ENCODE data around the gene PEX16.
A peak's percentile ranks its signal among the peaks of the same experiment; 100 is the strongest.

Gene PEX16

DNA sequence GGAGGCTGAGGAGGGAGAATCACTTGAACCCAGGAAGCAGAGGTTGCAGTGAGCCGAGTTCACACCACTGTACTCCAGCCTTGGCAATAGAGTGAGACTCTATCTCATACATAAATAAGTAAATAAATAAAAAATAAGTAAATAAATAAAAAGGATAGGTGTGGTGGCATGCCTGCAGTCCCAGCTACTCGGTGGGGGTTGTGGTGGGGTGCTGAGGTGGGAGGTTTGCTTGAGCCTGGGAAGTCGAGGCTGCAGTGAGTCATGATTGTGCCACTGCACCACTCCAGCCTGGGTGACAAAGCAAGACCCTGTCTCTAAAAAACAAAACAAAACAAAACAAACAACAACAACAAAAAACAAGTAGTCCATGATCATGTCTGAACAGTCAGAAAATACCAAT lies 7.9 kb upstream of the PEX16 start:
- DNase-seq (no peak), ATAC-seq (no peak)
- Mint-ChIP-seq H3K27ac (no peak overlapping the region), H3K4me3 (no peak overlapping the region), H3K27me3 (peaks cover 27% of the 10 kb centered on the region), H3K4me1 (peaks cover 53% of the 10 kb centered on the region), H3K9me3 (no peaks in the 10 kb centered on the region)

DNA sequence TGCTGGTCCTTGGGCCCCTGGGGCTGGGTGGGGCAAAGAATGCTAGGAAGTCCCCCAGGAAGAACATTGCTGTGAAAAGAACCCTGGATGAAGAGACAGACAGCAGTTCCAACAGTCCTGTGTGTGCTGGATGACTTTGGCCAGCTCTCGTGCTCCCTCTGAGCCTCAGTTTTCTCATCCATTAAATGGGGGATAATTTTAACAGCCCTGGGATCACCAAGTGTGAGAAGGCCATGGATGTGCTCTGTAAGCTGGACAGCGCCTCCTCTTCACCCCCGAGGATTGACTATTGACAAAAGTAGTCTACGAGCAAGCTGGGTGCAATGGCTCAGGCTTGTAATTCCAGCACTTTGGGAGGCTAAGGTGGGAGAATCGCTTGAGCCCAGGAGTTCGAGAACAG lies 7.2 kb upstream of the PEX16 start:
- H3K4me3 Mint-ChIP-seq, result no peak overlapping the region
- ATAC-seq (no peak), DNase-seq (no peak)
- peaks cover 49% of the 10 kb centered on the region for H3K4me1 Mint-ChIP-seq
- H3K27me3 Mint-ChIP-seq, result peaks cover 27% of the 10 kb centered on the region
- peak overlapping the region in 1 of 2 donors; percentile 69 for H3K27ac Mint-ChIP-seq
- no peaks in the 10 kb centered on the region for H3K9me3 Mint-ChIP-seq

DNA sequence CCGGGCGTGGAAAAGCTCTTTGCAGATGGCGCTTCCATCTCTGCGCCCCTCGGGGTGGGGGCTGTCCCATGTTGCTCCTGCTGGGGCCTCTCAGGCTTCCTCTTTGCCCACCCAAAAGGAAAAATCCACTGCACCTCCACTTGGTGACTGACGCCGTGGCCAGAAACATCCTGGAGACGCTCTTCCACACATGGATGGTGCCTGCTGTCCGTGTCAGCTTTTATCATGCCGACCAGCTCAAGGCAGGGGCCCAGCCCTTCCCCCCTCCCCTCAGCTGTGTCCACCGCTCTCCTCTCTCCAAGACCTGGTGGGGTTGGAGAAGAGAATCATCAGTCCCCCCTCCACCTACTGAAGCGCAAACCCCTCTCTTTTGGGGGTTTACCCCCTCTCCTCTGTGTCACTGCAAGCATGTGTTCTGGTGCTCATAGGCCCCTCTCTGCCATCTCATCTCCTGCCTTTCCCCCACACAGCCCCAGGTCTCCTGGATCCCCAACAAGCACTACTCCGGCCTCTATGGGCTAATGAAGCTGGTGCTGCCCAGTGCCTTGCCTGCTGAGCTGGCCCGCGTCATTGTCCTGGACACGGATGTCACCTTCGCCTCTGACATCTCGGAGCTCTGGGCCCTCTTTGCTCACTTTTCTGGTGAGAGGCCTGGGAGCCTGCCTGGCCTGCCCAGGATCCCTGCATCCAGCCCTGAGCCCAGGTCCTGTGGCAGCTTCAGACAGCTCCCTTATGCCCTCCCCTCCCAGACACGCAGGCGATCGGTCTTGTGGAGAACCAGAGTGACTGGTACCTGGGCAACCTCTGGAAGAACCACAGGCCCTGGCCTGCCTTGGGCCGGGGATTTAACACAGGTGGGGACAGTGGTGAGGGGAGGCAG lies 6.6 kb upstream of the PEX16 start:
- Mint-ChIP-seq H3K9me3 (no peaks in the 10 kb centered on the region), H3K4me3 (peak overlapping the region; percentile 3 to 45), H3K27me3 (peaks cover 27% of the 10 kb centered on the region), H3K4me1 (peaks cover 49% of the 10 kb centered on the region), H3K27ac (peak overlapping the region in 1 of 2 donors; percentile 69)
- no peak for ATAC-seq
- DNase-seq, result no peak

DNA sequence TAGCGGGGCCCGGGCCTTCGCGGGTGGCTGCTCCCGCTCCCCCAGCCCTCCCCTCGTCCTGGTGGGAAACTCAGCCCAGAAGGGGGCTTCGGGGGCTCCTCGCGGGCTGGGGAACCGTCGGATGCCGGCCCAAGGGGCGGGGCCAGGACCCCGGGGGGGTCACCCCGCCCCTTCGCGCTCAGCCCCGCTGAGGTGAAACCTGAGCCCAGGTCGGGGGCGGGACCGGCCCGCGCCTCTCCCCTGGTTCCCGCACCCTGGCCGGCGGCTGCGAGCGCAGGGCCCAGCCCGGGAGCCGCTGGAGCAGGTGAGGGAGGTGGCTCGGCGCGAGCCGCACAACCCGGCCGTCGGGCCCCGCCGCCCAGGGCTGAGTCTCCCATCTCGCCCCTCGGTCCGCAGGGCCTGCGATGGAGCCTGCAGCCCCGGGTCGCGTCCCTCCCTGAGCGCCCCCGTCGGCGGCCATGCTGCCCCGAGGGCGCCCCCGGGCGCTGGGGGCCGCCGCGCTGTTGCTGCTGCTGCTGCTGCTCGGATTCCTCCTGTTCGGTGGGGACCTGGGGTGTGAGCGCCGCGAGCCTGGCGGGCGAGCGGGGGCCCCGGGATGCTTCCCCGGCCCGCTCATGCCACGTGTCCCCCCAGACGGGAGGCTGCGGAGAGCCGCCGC lies 4.9 kb upstream of the PEX16 start, which contains the start of gene LARGE2:
LARGE2 (plus strand) TSS at position 232 of the 658 bp plus-strand sequence; CDS start at position 459, 227 bp downstream.
- Mint-ChIP-seq H3K4me3 (peak within 1 kb of the TSS; percentile 83 to 87), H3K27ac (peak within 1 kb of the TSS in 1 of 2 donors; percentile 71)
- peak; percentile 0 for ATAC-seq

DNA sequence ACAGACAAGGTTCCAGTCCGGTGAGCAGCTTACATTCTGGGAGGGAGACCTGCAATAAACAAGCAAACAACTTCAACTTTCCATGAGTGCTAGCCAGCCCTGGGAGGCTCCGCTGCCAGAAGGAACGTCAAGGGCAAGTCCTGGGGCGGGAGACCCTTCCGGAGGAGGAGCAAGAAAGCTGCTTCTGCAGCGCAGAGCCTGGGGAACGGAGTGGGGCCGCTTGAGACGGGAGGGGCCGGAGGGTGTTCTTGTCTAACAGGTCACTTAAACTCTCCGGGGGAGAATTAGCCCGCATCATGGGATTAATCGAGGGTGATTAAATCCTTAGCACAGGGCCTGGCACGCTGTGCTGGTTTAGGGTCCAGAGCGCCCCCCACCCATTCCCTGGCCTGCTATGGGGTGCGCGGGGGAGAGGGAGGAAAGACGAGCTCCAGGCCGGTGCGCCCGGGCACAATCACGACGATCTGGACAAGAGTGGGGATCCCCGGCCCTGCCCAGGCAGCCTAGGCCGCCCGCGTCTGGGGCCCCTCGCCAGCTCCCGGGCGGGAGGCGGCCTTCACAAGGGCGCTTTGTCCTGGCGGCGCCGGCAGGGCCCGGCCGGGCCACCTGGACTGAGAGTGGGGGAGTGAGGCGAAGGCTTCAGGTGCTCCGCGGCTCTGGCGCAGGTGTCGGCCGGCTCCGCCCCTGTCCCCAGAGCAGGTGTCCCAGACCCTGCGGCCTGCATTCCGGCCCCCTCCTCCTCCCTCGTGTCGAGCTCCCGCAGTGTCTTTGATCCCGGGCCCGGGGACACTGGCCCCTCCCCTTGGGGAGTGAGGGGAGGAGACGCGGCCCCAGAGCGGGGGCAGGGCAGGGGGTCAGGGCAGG lies 4.1 kb upstream of the PEX16 start:
- Mint-ChIP-seq H3K4me1 (peaks cover 46% of the 10 kb centered on the region), H3K27me3 (peaks cover 27% of the 10 kb centered on the region), H3K27ac (peak overlapping the region in 1 of 2 donors; percentile 8), H3K4me3 (peak overlapping the region; percentile 59 to 73), H3K9me3 (no peaks in the 10 kb centered on the region)
- DNase-seq (no peak), ATAC-seq (no peak)

More for the DNA sequence above, 4.9 kb upstream of the PEX16 start, which contains the start of gene LARGE2:
- DNase-seq, result no peak
- no peaks in the 10 kb centered on the region for H3K9me3 Mint-ChIP-seq
- H3K27me3 Mint-ChIP-seq, result peaks cover 27% of the 10 kb centered on the region
- peaks cover 50% of the 10 kb centered on the region for H3K4me1 Mint-ChIP-seq

DNA sequence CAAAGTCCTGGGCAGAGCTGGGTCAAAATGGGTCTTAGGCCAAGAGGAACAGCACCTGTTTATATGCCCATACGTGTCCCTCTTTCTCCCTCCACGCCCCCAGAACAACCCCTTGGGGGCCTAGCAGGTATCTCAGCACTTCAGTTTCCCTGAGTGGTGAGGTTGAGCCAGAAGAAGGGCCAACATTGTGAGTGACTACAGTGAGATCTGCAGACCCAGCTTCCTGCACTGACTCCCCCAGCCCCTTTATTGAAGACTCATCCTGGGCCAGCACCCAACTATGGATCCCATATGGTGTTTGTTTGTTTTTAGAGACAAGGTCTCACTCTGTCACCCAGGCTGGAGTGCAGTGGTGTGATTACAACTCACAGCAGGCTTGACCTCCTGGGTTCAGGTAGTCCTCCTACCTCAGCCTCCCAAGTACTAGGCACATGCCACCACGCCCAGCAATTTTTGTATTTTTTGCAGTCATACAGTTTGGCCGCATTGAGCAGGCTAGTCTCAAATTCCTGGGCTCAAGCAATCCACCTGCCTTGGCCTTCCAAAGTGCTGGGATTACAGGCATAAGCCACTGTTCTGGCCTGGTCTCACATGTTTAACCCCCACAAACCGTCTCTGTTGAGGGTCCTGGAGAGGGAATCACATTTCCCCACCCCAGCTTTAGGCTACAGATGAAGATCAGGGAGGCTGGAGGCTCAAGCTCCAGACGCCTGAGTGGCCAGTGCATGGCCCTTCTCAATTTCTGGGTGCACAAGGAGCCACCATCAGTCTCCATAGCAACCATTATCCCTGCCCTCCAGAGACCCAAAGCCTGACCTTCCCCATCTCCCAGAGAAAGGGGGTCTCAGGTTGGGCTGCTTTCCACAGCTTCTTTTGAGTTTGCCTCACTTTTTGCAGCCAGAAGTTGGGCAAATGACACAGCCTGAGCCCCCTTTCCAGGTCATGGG lies 3.1 kb upstream of the PEX16 start:
- no peak for DNase-seq
- no peak for ATAC-seq
- no peak overlapping the region for H3K27ac Mint-ChIP-seq
- H3K9me3 Mint-ChIP-seq, result no peaks in the 10 kb centered on the region
- H3K4me3 Mint-ChIP-seq, result peak overlapping the region; percentile 59 to 73
- peaks cover 53% of the 10 kb centered on the region for H3K4me1 Mint-ChIP-seq
- H3K27me3 Mint-ChIP-seq, result peaks cover 27% of the 10 kb centered on the region

DNA sequence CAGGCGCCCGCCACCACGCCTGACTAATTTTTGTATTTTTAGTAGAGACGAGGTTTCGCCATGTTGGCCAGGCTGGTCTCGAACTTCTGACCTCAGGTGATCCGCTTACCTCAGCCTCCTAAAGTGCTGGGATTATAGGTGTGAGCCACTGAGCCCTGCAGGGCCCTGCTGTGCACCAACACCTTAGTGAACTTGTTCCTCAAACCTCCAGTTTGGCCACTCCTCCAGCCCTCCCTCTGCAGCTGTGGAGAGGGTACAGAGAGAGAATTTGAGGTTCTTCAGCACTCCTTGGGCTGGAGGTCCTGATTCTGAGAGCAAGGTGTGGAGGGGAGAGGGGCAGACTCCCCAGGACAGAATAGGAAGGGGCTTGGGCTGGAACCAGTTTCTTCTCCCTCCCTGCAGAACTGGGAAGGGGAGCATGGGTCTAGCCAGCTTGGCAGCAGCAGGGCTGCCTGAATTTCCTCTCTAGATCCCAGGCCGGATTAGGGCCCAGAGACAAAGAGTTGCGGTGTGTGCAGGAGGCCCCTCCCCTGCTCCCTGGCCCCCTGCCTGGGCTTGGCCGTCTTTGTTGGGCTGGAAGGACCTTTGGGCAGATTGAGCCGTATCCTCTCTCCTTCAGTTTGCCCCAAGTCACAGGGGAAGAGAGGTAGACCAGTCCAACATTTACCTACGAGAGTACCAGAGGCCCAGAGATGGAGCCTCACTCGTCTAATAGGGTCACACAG lies 2.3 kb upstream of the PEX16 start:
- Mint-ChIP-seq H3K9me3 (no peaks in the 10 kb centered on the region), H3K27ac (no peak overlapping the region), H3K4me1 (peaks cover 61% of the 10 kb centered on the region), H3K27me3 (peaks cover 27% of the 10 kb centered on the region), H3K4me3 (peak overlapping the region in 1 of 2 donors; percentile 35)
- no peak for DNase-seq
- ATAC-seq, result no peak

DNA sequence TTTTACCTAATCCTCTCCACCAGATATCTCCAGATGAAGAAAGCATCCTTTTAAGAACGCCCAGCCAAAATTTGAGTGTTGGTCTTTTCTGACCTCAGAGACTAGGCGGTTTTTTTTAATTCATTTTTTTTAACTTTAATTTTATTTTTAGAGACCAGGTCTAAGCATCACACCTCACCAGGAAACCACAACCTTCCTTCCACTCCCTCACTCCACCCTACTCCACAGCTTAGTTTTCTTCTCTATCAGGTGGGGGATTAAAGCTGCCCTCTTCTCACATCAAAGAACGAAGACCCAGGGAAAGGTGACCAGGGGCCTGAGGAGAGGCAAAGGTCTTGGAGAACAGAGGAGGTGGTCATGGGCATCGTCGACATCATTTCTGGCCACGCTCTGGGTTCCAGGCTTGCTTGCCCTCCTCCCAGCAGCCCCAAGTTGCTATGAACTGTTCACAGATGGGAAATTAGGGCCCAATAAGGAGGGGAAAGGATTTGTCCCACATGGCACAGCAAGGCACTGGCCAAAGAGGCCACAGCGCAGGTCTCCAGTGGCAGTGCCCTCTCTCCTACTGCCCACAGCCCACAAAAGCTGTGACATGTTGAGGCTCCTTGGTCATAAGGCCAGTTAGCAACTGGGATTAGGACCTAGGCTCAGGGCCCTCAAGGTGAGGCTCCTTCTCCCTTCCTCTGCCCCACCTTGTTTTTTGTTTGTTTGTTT lies 1.4 kb upstream of the PEX16 start:
- DNase-seq (no peak), ATAC-seq (no peak)
- peak overlapping the region; percentile 95 to 99 for H3K4me3 Mint-ChIP-seq
- H3K9me3 Mint-ChIP-seq, result no peaks in the 10 kb centered on the region
- H3K27me3 Mint-ChIP-seq, result peaks cover 19% of the 10 kb centered on the region
- H3K27ac Mint-ChIP-seq, result peak overlapping the region in 1 of 2 donors; percentile 50
- H3K4me1 Mint-ChIP-seq, result peaks cover 62% of the 10 kb centered on the region

DNA sequence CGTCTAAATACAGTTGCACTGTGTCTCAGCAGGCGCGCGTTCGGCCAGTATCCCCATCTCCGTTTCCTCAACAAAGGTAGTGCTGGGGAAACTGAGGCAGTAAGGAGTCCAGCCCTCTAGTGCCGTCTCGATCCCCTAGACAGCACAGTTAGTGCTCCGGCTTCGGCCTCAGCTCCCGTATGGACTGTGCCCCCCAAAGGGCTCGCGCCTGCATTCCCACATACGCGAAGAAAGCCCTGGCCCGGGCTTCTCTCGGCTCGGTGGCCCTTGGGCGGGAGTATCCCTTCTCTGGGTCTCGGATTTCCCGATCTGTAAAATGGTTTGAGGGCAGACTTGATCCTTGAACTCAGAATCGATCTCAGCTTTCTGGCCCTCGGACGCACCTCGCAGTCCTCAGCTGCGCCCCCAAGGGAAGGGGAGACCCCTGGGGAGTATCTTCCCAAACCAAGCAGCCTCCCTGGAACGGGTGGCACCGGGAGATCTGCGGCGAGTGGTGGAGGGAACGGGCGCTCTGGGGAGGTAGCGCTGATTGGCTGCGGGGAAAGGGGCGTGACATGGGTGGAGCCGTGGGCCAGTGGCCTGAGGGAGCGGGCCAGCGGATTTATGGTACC lies 759 bp upstream of the PEX16 start:
- peaks cover 13% of the 10 kb centered on the region for H3K27me3 Mint-ChIP-seq
- H3K27ac Mint-ChIP-seq, result peak overlapping the region; percentile 93 to 98
- DNase-seq (peak; percentile 45 to 57), ATAC-seq (peak; percentile 25)
- peak overlapping the region; percentile 95 to 99 for H3K4me3 Mint-ChIP-seq
- H3K9me3 Mint-ChIP-seq, result no peaks in the 10 kb centered on the region
- H3K4me1 Mint-ChIP-seq, result peaks cover 65% of the 10 kb centered on the region

DNA sequence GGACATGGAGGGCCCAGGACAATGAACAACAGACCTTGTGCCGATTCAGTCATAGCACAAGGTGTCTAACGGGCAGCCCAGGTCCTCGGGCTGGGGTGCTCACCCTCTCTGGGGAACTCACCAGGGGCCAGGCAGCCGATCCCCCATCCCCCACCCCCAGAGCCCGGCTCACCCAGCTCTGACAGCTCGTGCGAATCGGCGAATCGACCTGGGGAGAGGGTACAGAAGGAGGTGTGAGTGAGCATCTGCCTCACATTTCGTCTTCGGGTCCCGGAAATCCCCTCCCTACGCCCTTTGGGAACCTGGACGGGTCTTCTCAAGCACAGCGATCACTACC lies 423 bp downstream of the PEX16 start:
- H3K9me3 Mint-ChIP-seq, result no peaks in the 10 kb centered on the region
- H3K4me3 Mint-ChIP-seq, result peak overlapping the region; percentile 95 to 99
- peaks cover 66% of the 10 kb centered on the region for H3K4me1 Mint-ChIP-seq
- peaks cover 8% of the 10 kb centered on the region for H3K27me3 Mint-ChIP-seq
- ATAC-seq, result peak; percentile 0
- no peak for DNase-seq
- peak overlapping the region; percentile 93 to 98 for H3K27ac Mint-ChIP-seq

DNA sequence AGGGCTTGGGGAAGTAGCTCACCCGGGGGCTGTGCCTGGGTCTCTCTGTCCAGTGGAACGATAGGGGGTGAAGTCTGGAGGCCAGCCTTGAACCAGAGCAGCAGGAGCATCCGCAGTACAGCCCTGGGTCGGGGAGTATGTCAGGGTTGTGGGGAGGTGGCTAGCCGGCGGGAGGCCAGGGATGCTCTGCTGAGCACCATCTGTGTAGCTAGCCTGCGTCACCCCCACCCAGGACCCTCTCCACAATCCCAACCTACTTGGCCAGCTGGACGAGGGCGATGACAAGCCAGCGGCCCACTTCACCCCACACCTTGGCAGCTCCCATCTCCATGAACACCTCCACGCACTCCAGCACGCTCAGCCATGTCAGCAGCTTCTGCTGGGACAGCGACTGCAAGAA lies 2.2 kb downstream of the PEX16 start:
- no peaks in the 10 kb centered on the region for H3K27me3 Mint-ChIP-seq
- no peak overlapping the region for H3K27ac Mint-ChIP-seq
- no peak overlapping the region for H3K4me3 Mint-ChIP-seq
- DNase-seq (no peak), ATAC-seq (no peak)
- H3K9me3 Mint-ChIP-seq, result no peaks in the 10 kb centered on the region
- H3K4me1 Mint-ChIP-seq, result peaks cover 55% of the 10 kb centered on the region

DNA sequence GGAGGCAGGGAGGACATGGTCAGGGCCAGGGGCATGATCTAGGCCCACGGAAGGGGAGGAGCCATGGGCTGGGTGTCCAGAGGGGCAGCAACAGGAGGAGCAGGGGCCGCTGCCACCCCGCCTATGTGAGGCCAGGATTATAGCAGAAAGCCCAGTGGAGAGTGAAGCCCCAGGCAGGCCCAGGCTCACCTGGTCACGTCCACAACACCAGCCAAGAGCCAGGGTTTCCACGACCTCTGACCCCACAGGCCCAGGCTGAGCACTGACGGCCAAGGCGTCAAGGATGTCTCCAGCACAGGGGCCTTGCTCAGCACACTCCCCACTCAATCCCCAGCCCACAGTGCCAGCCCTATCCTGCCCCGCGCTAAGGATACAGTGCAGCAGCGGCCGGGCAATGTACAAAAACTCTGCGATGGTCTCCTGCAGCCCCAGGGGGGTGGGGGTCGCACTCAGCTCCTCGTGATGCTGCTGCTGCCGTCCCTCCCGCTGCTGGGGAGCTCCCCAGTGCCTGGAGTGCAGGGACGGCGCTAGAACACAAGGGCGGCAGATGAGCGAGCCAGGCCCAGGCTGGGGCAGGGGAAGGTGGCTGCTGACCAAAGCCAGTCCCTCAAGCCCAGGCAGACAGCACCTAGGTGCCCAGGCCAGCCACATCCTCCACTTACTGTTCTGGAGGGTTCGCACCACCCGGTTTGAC lies 3.6 kb downstream of the PEX16 start:
- H3K9me3 Mint-ChIP-seq, result no peaks in the 10 kb centered on the region
- peaks cover 45% of the 10 kb centered on the region for H3K4me1 Mint-ChIP-seq
- H3K27ac Mint-ChIP-seq, result peak overlapping the region in 1 of 2 donors; percentile 46
- no peak for ATAC-seq
- H3K27me3 Mint-ChIP-seq, result no peaks in the 10 kb centered on the region
- no peak overlapping the region for H3K4me3 Mint-ChIP-seq
- no peak for DNase-seq

DNA sequence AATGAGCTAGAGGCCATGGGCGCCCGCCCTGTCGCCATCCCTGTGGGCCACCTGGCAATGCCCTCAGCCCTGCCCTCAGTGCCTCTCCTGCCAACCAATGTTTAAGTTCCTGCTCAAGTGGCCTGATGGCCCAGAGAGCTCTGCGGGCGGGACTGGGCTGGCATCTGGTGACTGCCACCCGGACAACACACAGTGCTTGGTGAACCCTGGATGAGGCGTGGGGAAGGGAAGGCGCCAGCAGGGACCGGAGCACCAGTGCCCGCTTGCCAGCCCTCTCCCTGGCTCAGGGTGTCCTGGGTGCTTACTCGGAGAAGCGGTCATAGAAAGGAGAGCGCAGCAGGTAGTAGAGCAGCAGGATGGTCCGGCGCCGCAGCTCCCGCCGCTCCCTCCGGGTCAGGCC lies 4.2 kb downstream of the PEX16 start:
- Mint-ChIP-seq H3K4me3 (no peak overlapping the region), H3K27me3 (no peaks in the 10 kb centered on the region), H3K9me3 (no peaks in the 10 kb centered on the region), H3K27ac (peak overlapping the region; percentile 46 to 85), H3K4me1 (peaks cover 40% of the 10 kb centered on the region)
- ATAC-seq (no peak), DNase-seq (no peak)
